CD4-positive, alpha-beta T cell treated with Interleukin-15 for 4 hours (primary cell): ENCODE results near the gene SLC24A4.

ENCODE experiments used
- DNase-seq: peaks from one replicate; pipeline ENCODE4 v3.0.0-alpha.2; 2020; ENCODE audit warnings: low spot score

The SLC24A4 gene

GRCh38 chr14:92546347-92547053 is 223.5 kb downstream of the SLC24A4 start:
- DNase-seq: no peak

DNA sequence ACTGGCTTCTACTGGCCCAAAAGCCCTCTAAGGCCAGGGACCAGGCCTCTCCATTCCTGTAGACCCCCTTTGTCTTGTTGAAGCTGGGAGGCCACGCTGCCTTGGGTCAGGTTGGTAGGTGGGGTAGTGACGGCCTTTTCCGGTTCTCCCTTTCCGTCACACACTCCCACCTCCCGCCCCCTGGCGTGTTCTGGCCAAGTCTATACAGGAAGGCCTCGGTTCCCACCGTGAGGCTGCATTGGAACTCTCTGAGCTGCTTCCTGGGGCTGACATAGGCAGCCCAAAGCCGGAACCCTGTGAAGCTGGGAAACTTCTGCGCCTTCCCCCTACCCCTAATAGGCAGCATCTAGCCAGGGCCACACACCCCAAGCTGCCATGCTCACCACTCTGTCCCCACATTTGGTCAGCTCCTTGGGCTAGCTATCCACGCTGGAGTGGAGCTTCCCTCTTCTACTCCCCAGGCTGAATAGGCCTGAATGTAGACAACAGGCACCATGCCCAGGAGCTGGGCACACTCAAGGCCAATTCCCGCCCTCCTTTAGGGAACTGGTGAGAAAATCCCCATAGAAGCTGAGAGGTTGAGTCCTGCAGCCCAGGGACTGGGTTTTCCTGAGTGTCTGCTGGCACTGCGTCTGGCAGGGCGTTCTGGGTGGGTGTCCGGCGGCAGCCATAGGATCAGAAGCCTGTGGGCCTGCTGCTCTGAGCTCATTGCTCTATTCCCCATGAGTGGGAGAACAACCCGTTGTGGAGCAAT is 226.3 kb downstream of the SLC24A4 start:
- no peak for DNase-seq

GRCh38 chr14:92549859-92550230 is 226.9 kb downstream of the SLC24A4 start:
- no peak for DNase-seq
